GM19438 (cell line): Measurements from ENCODE around the gene ZNF280D.
"Not testable (repeated sequence)": the region's sequence is repeated elsewhere in the genome, so short reads cannot be mapped to it uniquely, and the experiment has no call there.

ENCODE experiments used
- ATAC-seq: cut with Tn5 transposase; IDR thresholded peaks from one replicate; pipeline ENCODE4 v1.9.1; 2021; ENCODE audit warnings: low read depth; ENCODE audit not compliant: unreplicated experiment

Gene ZNF280D

DNA sequence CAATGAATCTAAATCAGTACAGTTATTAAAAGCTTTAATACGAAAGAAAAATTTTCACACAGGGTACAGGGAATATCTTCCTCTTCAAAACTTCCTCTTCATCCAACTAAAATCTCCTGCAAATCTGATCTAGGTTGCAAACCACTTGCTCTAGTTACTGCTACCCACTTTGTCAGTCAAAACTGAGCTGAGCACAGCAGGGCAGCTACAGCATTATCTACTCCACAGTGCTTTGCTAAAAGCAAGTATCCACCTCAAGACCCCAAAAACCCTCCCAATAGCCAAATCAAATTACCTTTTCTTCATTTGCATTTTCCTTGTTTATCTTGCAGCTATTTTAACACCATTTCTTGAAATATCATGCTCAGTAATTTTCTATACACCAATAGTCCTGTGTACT lies 14.7 kb downstream of the ZNF280D start:
- no peak for ATAC-seq

DNA sequence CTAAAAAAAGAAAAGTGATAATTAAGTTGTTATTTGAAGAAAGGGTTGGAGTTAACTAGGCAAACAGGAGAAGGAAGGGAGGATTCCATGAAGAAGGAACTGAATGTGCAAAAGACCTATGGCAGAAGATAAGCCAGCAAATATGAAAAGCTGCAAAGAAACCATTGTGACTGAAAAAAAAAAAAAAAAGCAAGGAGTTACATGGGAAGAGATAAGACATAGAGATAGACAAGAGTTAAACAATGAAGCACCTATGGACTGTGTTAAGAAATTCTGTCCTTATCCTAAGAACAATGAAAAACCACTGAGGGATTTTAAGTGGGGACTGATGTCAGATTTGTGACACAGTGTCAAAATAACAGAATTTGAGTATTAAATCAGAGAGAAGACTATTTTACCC lies 17.0 kb downstream of the ZNF280D start:
- no peak for ATAC-seq

DNA sequence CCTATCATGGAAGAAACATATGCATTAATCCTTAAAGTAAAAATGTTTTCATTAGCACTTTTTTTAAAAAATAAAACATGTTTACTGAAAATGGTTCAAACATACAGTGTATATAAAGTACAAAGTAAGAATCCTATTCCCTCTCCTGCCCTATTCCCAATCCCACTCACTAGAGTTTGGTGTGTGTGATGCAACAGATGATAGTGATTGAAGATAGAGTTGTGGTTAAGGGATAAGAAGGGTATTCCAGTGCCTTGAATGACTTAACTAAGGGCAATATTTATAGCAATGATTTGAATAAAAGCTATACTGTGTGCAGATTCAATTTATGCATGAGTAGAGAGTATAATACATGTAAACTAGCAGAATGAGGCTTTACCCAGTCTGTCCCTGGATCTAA lies 18.1 kb downstream of the ZNF280D start:
- no peak for ATAC-seq

DNA sequence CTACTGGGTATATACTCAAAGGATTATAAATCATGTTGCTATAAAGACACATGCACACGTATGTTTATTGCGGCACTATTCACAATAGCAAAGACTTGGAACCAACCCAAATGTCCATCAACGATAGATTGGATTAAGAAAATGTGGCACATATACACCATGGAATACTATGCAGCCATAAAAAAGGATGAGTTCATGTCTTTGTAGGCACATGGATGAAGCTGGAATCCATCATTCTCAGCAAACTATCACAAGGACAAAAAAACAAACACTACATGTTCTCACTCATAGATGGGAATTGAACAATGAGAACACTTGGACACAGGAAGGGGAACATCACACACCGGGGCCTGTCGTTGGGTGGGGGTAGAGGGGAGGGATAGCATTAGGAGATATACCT lies 23.8 kb downstream of the ZNF280D start:
- ATAC-seq: not testable (repeated sequence)

DNA sequence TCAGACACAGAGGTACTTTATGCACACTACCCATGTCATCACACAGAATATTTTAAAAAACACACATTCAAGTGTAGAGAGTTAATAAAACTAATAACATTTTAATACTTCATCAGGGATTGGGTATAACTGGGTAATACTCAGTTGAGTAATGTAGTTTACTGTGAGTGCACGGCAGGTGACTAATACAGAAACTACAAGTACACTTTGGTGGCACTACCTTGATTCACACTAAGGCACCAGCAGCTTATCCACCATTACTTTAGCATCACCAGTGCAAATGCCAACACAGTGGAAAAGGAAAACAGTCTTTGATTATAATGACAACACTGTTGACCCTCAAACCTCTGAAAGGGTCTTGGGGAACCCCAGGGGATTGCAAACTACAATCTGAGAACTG lies 33.6 kb downstream of the ZNF280D start:
- ATAC-seq: no peak

DNA sequence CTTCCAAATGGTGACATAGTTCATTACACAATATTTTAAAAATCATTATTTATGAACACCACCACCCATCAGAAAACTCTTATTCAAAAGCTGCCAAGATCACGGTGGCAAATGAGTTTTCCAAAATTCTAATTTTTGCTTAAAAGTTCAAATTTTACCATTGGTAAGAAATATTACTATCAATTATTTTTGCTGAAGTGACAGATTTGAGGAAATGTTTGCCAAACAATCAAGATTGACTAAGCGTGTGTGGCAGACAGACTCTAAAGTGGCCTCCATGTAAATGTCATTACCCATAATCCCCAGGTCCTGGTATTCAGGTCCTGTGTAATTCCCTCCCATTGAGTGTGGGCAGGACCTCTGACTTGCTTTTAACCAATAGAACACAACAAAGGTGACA lies 35.0 kb downstream of the ZNF280D start:
- ATAC-seq: no peak

DNA sequence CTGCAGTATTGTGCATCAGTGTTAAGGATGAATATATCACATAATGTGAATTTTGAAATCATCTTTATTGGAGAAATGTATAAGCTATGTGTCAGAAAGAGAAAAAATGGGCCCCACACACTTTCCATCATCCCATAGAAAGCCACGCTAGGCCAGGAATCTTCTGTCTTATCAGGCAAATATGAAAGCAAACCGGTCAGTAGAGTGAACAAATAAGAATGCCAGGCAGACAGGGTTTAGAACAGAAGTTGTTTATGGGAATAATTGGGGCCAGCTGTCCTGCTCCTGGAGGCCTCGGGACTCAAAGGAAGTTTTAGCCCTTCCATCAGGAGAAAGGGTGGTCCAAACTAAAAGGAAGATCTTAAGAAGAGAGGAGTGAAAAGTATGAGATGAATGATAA lies 39.5 kb downstream of the ZNF280D start:
- no peak for ATAC-seq

DNA sequence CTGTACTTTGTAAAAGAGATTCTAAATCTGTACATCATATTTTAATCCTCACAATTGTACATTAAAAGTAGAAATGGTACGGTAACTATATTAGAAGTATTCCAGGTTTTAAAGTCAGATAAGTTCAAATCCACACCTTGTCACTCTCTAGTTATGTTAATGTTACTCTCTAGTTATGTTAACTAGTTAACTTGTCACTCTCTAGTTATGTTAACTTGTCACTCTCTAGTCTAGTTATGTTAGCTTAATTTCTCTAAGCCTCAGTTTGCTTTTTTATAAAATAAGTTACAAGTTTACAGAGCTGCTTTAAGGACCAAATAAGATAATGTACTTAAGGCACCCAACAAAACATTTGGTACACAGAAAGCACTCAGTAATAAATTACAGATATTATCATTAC lies 42.6 kb downstream of the ZNF280D start:
- no peak for ATAC-seq

DNA sequence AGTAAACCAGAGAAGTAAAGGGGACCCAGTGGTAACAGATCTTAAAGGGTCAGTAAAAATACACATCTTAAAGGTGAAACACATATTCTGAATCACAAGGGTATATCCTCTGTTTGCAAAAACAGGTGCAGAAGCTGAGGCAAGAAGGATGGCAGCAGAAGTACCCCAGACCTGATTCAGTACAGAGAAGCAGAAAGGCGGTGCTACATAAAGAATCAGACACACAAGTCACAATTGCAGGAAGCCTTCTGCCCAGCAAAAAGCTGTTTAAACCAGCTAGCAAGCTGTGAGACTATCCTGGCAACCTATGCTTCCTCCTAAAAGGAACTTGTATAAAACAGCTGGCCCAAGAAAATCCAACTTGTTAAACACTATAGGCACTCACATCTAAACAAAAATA lies 49.4 kb downstream of the ZNF280D start:
- ATAC-seq: no peak

DNA sequence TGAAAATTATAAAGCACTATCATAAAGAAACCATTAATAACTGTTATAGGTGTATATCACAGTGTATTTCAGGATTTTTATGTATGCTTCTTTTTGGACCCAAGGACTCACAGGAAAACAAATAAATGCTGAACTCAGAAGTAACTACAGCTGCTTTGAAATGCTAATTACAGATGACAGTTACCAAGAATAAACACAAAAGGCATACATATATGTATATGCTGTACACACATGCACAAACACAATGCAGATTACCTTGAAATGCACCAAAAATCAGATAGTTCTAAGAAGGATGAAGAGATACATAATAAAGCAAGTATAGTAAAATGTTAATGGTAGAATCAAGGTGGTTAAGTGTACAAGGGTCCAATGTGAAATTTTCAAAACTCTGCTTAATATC lies 52.2 kb downstream of the ZNF280D start:
- no peak for ATAC-seq

DNA sequence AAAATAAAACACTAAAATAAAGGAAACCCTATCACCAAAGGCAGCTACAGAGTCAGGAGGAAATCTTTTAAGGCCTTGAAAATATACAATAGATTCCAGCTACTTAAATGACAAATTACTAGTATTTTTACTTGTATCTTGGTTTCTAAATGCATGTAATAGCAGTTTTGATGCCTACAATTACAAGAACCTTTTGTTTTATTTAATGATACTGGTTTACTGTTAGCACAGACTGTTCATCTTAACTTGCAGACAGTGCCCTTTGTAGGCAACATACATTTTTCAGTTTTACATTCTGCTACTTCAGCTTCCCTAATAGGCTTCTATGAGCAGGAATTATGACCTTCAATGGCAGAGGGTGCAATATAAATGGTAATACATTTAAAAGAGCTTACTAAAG lies 54.1 kb downstream of the ZNF280D start:
- no peak for ATAC-seq

DNA sequence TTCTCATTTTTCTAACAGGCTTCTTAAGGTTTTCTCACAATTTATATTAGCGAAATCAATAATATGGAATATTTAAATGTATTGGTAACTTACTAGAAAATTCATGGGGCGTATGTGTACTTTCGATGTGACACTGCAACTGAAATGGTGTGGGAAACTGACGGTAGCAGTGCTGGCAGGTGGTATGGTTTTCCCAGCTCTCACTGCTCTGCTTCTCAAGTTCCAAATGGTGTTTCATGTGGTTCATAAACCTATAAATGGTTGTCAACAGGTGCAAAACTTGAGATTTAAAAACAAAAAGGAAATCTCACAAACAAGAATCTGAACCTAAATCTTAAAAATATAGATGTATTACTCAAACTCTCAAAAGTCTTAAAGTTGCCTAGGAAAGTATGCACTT lies 54.7 kb downstream of the ZNF280D start:
- ATAC-seq: no peak

DNA sequence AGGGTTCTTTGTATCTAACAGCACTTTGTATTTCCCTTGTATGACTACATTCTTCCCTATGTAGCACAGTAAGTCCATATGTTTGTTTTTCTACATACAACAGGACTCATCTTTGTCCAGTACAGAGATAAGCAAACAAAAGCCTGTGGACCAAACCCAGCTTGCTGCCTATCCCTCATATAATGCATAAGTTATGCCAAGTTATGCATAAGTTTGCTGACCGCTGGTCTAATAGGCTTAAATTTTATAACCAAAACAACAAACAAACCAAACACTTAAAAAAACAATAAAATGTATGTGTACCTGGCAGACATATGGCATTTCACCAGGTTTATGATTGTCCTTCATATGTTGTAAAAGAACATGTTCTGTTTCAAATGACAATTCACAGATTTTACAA lies 56.0 kb downstream of the ZNF280D start:
- no peak for ATAC-seq

DNA sequence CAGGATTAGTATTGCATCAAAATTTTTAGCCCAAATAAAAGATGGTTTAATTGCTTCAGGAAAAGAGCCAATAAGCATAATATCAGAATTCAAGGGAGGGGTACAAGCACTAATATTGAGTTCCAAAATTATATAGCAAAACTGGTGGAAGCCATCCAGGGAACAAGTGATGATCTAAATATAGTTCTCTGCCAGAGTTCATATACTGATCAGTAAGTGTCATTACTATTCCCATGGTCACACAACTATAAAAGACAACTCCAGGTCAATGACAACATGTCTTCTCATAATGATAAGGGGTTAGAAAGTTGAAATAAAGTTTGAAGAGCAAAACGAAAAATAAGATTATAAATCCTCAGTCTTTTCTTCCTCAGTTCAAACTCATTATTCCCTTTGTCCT lies 57.4 kb downstream of the ZNF280D start:
- no peak for ATAC-seq

DNA sequence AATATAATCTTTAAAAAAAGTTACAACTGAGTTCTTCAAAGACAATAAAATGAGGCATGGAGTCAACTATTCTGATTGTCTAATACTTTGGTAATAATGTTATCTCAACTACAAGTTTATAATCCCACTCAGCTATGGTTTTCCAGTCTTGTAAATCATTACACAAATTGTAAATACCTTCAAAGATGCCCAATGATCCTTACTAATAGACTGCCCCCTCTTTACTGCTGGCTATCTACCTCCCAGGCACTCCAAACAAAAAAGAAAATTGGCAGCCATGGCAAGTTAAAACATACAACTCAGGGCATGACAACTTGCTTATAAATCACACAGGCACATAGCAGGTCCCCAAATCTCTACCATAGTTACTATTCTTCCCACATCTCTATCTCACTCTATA lies 58.5 kb downstream of the ZNF280D start:
- no peak for ATAC-seq

DNA sequence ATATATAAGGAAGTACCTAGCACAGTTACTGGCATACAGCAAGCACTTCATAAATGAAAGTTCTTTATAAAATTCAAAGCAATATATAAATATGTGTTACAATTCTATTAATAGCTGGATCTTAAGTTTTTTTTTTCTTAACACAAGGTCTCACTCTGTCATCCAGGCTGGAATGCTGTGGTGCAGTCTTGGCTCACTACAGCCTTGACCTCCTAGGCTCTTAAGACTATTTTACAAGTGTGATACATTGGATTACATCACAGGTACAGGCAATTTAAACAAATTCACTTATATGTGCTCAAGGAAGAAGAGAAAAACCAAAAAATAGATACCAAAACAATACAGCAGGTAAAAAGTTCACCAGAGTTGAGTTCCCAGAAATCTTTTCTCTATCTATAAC lies 60.6 kb downstream of the ZNF280D start:
- ATAC-seq: no peak

DNA sequence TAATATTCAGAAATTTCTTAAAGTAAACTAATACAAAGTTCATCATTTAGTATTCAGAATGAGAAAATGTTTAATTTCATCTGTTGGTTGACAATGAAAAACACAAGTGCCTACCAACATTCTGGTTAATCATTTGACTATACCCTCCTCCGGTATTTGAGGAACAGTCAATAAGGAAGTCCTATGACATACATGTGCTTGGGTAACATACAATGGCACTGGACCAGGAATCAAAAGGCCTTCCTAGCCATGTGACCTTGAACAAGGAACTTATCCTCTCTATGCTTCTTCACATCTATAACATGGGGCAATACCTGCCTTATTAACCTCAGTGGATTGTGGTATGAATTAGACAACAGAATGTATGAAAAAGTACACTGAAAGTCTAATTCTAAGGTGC lies 65.8 kb downstream of the ZNF280D start:
- ATAC-seq: no peak

DNA sequence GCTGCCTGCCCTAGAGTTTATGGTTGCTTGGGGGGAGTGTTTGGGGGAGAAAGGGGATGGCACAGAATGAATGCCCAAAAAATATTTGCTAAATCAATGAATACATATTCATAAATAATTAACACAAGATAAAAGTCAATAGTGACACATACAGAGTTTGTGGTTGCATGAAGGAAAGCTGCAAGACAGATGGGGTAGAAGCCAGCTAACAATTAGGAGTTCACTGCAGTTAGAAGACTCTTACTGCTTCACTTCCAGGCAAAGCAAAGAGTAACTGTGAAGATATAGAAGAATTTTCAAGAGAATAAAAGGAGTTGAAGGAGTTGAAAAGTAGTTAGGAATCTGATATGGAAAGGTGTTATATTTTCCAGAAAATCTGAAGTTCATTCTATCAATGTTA lies 72.4 kb downstream of the ZNF280D start:
- no peak for ATAC-seq

DNA sequence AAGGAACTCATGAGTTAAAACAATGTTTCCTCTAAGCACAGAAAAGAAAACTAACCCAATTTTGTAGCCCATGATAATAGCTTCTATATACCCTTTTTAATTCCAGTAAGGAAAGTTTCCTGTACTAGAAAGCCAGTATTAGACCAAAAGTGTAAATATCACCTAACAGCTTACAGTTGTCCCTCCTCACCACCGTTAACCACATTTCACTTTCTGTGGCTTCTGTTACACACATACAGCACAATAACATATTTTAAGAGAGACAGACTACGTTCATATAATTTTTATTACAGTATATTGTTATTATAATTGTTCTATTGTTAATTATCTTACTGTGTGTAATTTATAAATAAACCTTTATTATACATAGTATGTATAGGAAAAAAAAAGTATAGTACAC lies 74.1 kb downstream of the ZNF280D start:
- no peak for ATAC-seq

DNA sequence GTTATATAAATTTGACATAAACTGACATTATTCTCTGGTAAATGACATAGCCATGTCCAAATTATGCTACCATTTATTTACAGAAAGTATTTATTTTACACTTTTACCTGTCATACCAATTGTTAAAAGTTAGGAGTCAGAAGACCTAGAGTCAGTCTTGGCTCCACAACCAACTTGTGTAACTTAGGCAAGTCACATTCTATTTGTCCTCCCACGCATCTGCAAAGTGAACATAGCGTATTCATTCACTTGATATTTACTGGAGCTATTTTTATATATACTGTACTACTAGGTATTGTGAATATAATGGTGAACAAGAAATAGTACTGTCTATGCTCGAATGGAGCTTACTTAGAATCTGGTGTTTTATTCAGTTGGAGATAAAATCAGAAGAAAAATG lies 78.7 kb downstream of the ZNF280D start:
- ATAC-seq: no peak

DNA sequence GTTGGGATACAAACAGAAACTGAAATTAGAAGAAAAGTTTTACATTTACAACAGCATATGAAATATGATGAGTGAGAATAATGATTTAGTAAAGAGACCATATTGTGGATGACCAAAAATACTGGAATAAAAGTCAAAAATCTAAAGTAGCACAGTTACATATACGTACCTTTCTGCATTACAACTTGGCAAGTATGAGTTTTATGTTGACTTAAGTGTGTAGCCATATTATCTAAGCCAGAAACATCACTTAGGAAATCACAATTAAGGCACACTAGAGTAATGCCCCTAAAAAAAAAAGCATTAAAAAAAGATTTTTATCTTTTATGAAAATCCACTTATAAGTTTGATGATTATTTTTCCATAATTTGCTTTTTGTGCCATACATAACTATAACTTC lies 79.1 kb downstream of the ZNF280D start:
- ATAC-seq: no peak

DNA sequence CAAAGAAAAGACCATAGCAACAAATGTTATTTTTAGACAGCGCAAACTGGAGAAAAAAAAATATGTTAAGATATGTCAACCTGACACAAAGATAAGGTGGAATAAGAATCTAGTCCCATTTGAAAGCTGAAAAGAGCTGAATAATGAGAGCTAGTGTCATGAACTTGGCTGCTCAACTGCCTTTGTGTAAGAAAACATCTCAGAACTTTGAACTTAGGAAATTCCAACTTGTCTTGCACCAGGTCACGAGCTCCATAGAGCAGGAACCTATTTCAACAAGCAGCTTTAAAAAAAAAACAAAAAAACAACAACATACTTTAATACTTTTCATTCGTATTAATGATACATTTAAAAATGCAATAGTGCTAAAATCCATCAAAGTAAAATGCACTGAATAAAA lies 79.5 kb downstream of the ZNF280D start:
- no peak for ATAC-seq

DNA sequence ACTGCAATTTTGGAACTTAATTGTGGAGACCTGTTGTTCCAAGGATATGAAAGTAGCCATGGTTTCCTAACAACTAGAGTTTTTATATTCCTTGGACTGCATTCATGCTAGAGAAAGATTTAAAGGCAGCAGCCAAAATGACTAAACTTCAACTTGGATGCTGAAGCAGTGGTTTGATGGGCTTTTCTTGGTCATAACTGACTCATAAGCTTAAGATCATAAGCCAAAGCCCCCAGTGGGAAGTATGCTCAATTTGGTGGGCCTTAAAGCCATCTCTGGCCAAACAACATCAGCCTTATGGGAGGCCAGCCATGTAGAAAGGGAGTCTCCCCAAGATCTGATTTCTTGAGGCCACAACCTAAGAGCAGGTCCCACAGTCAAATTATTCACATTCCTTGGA lies 80.2 kb downstream of the ZNF280D start:
- ATAC-seq: no peak

DNA sequence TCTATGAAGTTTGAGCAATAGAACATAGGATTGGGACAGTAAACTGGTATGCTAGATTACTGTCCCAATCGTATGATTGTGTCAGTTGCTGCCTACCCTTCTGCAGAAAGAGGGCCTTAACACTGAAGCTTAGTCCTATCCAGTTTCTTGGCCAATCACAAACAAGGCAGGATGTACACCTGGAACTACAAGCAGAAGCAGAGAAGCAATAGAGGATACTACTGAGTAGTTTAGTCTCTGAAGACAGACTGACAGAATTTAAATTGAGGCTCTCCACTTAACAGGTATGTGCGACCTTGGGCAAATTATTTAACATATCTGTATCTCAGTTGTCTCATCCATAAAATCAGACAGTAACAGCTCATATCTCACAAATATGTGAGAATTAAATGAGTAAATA lies 85.0 kb downstream of the ZNF280D start:
- ATAC-seq: no peak
